Karpas-422 (cell line): ENCODE results near the gene ADAMTS14. TPM values are rescaled to one million over a fixed set of nuclear protein-coding genes. Genes with fewer than 3 reads are reported as not detected.

Source experiments
- DNase-seq: peaks from one replicate; pipeline ENCODE4 v3.0.0-alpha.2; 2015
- H2AFZ ChIP-seq: fragments of 200-600 bp; sonication (generic); 2 replicates; pipeline ENCODE4 v1.6.1; 2014; ENCODE audit warnings: antibody characterized with exemption, low read length, mixed read lengths
- H3K27ac ChIP-seq: fragments of 200-600 bp; sonication (generic); 2 replicates; pipeline ENCODE4 v1.5.1; 2014; ENCODE audit warnings: mild to moderate bottlenecking, low read length, moderate library complexity
- H3K27me3 ChIP-seq: fragments of 200-600 bp; sonication (generic); 2 replicates; pipeline ENCODE4 v1.6.1; 2014; ENCODE audit warnings: low read length, mixed read lengths
- H3K36me3 ChIP-seq: fragments of 200-600 bp; sonication (generic); 2 replicates; pipeline ENCODE4 v1.6.1; 2014; ENCODE audit warnings: low read length, mixed read lengths; ENCODE audit not compliant: insufficient read depth
- H3K4me1 ChIP-seq: fragments of 200-600 bp; sonication (generic); 2 replicates; pipeline ENCODE4 v1.6.1; 2014; ENCODE audit warnings: mild to moderate bottlenecking, low read length, mixed read lengths
- H3K4me2 ChIP-seq: fragments of 200-600 bp; sonication (generic); 2 replicates; pipeline ENCODE4 v1.6.1; 2014; ENCODE audit warnings: low read length, low read depth, mild to moderate bottlenecking; ENCODE audit not compliant: poor library complexity, severe bottlenecking
- H3K4me3 ChIP-seq: fragments of 200-600 bp; sonication (generic); 2 replicates; pipeline ENCODE4 v1.5.1; 2014; ENCODE audit warnings: mild to moderate bottlenecking, antibody characterized with exemption, low read length, mixed read lengths
- H3K79me2 ChIP-seq: fragments of 200-600 bp; sonication (generic); 2 replicates; pipeline ENCODE4 v1.6.1; 2014; ENCODE audit warnings: mild to moderate bottlenecking, low read length, mixed read lengths
- H3K9ac ChIP-seq: fragments of 200-600 bp; sonication (generic); 2 replicates; pipeline ENCODE4 v1.6.0; 2014; ENCODE audit warnings: low read length
- H3K9me2 ChIP-seq: fragments of 200-600 bp; sonication (generic), shearing (Covaris generic); replicated peaks from 2 replicates; pipeline ENCODE4 v1.6.0; 2014; ENCODE audit warnings: mild to moderate bottlenecking, low read length, moderate library complexity; ENCODE audit not compliant: insufficient read depth
- H3K9me3 ChIP-seq: fragments of 300-700, 200-600 bp; sonication (generic); 2 replicates; pipeline ENCODE4 v1.6.1; 2014; ENCODE audit warnings: low read length, mixed read lengths
- H4K20me1 ChIP-seq: fragments of 200-600 bp; sonication (generic); 2 replicates; pipeline ENCODE4 v1.6.1; 2014; ENCODE audit warnings: mild to moderate bottlenecking, antibody characterized with exemption, low read length, low read depth; ENCODE audit not compliant: insufficient read depth
- total RNA-seq: library from RNA; depleted of rRNA; stranded (reverse); fragments of >200 nt; shearing (Covaris generic); gene quantifications from 2 replicates; pipeline ENCODE4 v1.2.3, GENCODE V29; 2014; ENCODE audit warnings: low replicate concordance

ADAMTS14 gene
- total RNA-seq, 1 experiment from 2014 or later: not detected

- no peak overlapping the region for H3K27ac ChIP-seq
- H3K27me3 ChIP-seq: no peaks in the 10 kb centered on the region
- no peaks in the 10 kb centered on the region for H3K9me2 ChIP-seq
- H3K4me2 ChIP-seq: no peak overlapping the region
- H3K79me2 ChIP-seq: no peaks in the 10 kb centered on the region
- no peak for DNase-seq
- H3K4me3 ChIP-seq: no peak overlapping the region
- H3K4me1 ChIP-seq: no peaks in the 10 kb centered on the region
- H3K9me3 ChIP-seq: no peaks in the 10 kb centered on the region
- no peak overlapping the region for H3K9ac ChIP-seq
- no peaks in the 10 kb centered on the region for H4K20me1 ChIP-seq
- no peak overlapping the region for H2AFZ ChIP-seq
- no peaks in the 10 kb centered on the region for H3K36me3 ChIP-seq
These were observed 42.6 kb downstream of the ADAMTS14 start for GRCh38 chr10:70714951-70715350.

GRCh38 chr10:70715853-70716795, 43.8 kb downstream of the ADAMTS14 start:
- Histone ChIP-seq H3K9me3 (no peaks in the 10 kb centered on the region), H3K27me3 (no peaks in the 10 kb centered on the region), H3K4me3 (no peak overlapping the region), H3K9me2 (no peaks in the 10 kb centered on the region), H3K27ac (no peak overlapping the region), H4K20me1 (no peaks in the 10 kb centered on the region), H2AFZ (no peak overlapping the region), H3K36me3 (no peaks in the 10 kb centered on the region), H3K9ac (no peak overlapping the region), H3K4me2 (no peak overlapping the region), H3K4me1 (no peaks in the 10 kb centered on the region), H3K79me2 (no peaks in the 10 kb centered on the region)
- no peak for DNase-seq

- Histone ChIP-seq H2AFZ (no peak overlapping the region), H3K4me2 (no peak overlapping the region), H3K27me3 (no peaks in the 10 kb centered on the region), H3K9me2 (no peaks in the 10 kb centered on the region), H3K79me2 (no peaks in the 10 kb centered on the region), H3K36me3 (no peaks in the 10 kb centered on the region), H3K4me1 (no peaks in the 10 kb centered on the region), H3K9me3 (no peaks in the 10 kb centered on the region), H3K4me3 (no peak overlapping the region), H3K9ac (no peak overlapping the region), H4K20me1 (no peaks in the 10 kb centered on the region), H3K27ac (no peak overlapping the region)
- DNase-seq: no peak
These were observed 50.6 kb downstream of the ADAMTS14 start for GRCh38 chr10:70722820-70723424.

GRCh38 chr10:70723771-70724170, 51.5 kb downstream of the ADAMTS14 start:
- no peaks in the 10 kb centered on the region for H4K20me1 ChIP-seq

GRCh38 chr10:70726909-70727495, 54.7 kb downstream of the ADAMTS14 start:
- Histone ChIP-seq H3K9ac (no peak overlapping the region), H4K20me1 (no peaks in the 10 kb centered on the region), H3K4me2 (no peak overlapping the region), H3K27ac (no peak overlapping the region), H3K36me3 (no peaks in the 10 kb centered on the region), H3K27me3 (no peaks in the 10 kb centered on the region), H3K4me3 (no peak overlapping the region), H3K9me3 (no peaks in the 10 kb centered on the region), H2AFZ (no peak overlapping the region), H3K79me2 (no peaks in the 10 kb centered on the region), H3K9me2 (no peaks in the 10 kb centered on the region), H3K4me1 (no peaks in the 10 kb centered on the region)
- DNase-seq: no peak

More at GRCh38 chr10:70723771-70724170, 51.5 kb downstream of the ADAMTS14 start:
- Histone ChIP-seq H3K4me2 (no peak overlapping the region), H3K36me3 (no peaks in the 10 kb centered on the region), H3K79me2 (no peaks in the 10 kb centered on the region), H3K4me3 (no peak overlapping the region), H3K9me2 (no peaks in the 10 kb centered on the region), H3K4me1 (no peaks in the 10 kb centered on the region), H3K27ac (no peak overlapping the region), H3K9me3 (no peaks in the 10 kb centered on the region), H3K9ac (no peak overlapping the region), H3K27me3 (no peaks in the 10 kb centered on the region), H2AFZ (no peak overlapping the region)
- DNase-seq: no peak

- no peaks in the 10 kb centered on the region for H3K4me1 ChIP-seq
- H3K9me2 ChIP-seq: no peaks in the 10 kb centered on the region
- H3K27ac ChIP-seq: no peak overlapping the region
- H3K4me3 ChIP-seq: no peak overlapping the region
- H3K4me2 ChIP-seq: no peak overlapping the region
- no peaks in the 10 kb centered on the region for H3K9me3 ChIP-seq
- H3K36me3 ChIP-seq: no peaks in the 10 kb centered on the region
- H3K79me2 ChIP-seq: no peaks in the 10 kb centered on the region
- no peak overlapping the region for H3K9ac ChIP-seq
- H4K20me1 ChIP-seq: no peaks in the 10 kb centered on the region
- H2AFZ ChIP-seq: no peak overlapping the region
- no peaks in the 10 kb centered on the region for H3K27me3 ChIP-seq
- no peak for DNase-seq
These were observed 56.0 kb downstream of the ADAMTS14 start for GRCh38 chr10:70728328-70728727.

- no peaks in the 10 kb centered on the region for H3K9me3 ChIP-seq
- H3K79me2 ChIP-seq: no peaks in the 10 kb centered on the region
- H3K4me1 ChIP-seq: no peaks in the 10 kb centered on the region
These were observed 57.6 kb downstream of the ADAMTS14 start for GRCh38 chr10:70729763-70730357.

GRCh38 chr10:70730955-70731354, 58.6 kb downstream of the ADAMTS14 start:
- H3K4me1 ChIP-seq: no peaks in the 10 kb centered on the region
- no peak overlapping the region for H3K27ac ChIP-seq
- no peak overlapping the region for H3K9ac ChIP-seq
- no peak for DNase-seq
- no peak overlapping the region for H3K4me3 ChIP-seq
- H3K4me2 ChIP-seq: no peak overlapping the region
- H3K36me3 ChIP-seq: no peaks in the 10 kb centered on the region
- no peaks in the 10 kb centered on the region for H4K20me1 ChIP-seq
- no peaks in the 10 kb centered on the region for H3K9me2 ChIP-seq
- no peaks in the 10 kb centered on the region for H3K9me3 ChIP-seq
- H2AFZ ChIP-seq: no peak overlapping the region
- no peaks in the 10 kb centered on the region for H3K27me3 ChIP-seq
- H3K79me2 ChIP-seq: no peaks in the 10 kb centered on the region

More at GRCh38 chr10:70729763-70730357, 57.6 kb downstream of the ADAMTS14 start:
- H3K4me3 ChIP-seq: no peak overlapping the region
- DNase-seq: no peak
- H3K9me2 ChIP-seq: no peaks in the 10 kb centered on the region
- no peaks in the 10 kb centered on the region for H3K36me3 ChIP-seq
- no peak overlapping the region for H3K9ac ChIP-seq
- no peak overlapping the region for H2AFZ ChIP-seq
- H3K27ac ChIP-seq: no peak overlapping the region
- H3K4me2 ChIP-seq: no peak overlapping the region
- H3K27me3 ChIP-seq: no peaks in the 10 kb centered on the region
- no peaks in the 10 kb centered on the region for H4K20me1 ChIP-seq
